ENCODE measurements around the gene PLEKHG5.

PLEKHG5 gene

GRCh38 chr1:6424619-6425593 lies 66.6 kb downstream of the PLEKHG5 start, which contains the start of gene ESPN:
TSS of gene ESPN (plus strand) at chr1:6424776. CDS start at chr1:6424956, 180 bp downstream.
- H3K18ac ChIP-seq (ENCODE audit: low read length): peak within 1 kb of the TSS; percentile 89
- H3K23ac ChIP-seq (ENCODE audit: low read depth, low read length, poor library complexity): peak within 1 kb of the TSS; percentile 90
- H3K27ac ChIP-seq (replicated peaks; ENCODE audit: low read length): no peak within 1 kb of the TSS
- H3K9me3 ChIP-seq (replicated peaks in 1 of 2; ENCODE audit: control insufficient read depth in 2 of 2, insufficient read depth in 1 of 2, low read depth in 1 of 2, low read length in 2 of 2): no peaks in the 10 kb centered on the region
- H3K4me1 ChIP-seq (ENCODE audit: control insufficient read depth in 2 of 2, insufficient read depth in 1 of 2, low read depth in 1 of 2, low read length in 2 of 2): peaks cover 5 to 8% of the 10 kb centered on the region in 2 donors
- no peak within 1 kb of the TSS for H4K8ac ChIP-seq (ENCODE audit: low read depth, low read length)
- peak within 1 kb of the TSS; percentile 76 for H2AK5ac ChIP-seq (ENCODE audit: low read depth, low read length)
- H3K4me3 ChIP-seq (ENCODE audit: low read length in 2 of 2): no peak within 1 kb of the TSS
- no CpG with 5 or more reads among the region's 99 CpGs for WGBS, 2 donors (ENCODE audit: extremely low coverage in 2 of 2, insufficient read length in 2 of 2, insufficient replicate concordance in 1 of 2)
- no peaks in the 10 kb centered on the region for H3K36me3 ChIP-seq (replicated peaks in 1 of 2; ENCODE audit: control insufficient read depth in 2 of 2, insufficient read depth in 2 of 2, low read length in 2 of 2)
- H4K91ac ChIP-seq (ENCODE audit: low read depth, low read length, poor library complexity): no peak within 1 kb of the TSS
- H3K79me1 ChIP-seq (ENCODE audit: low read depth, low read length): peaks cover 2% of the 10 kb centered on the region
- peak within 1 kb of the TSS; percentile 73 for H3K14ac ChIP-seq (ENCODE audit: low read length)
- DNase-seq (ENCODE audit: low spot score): no peak
- peak within 1 kb of the TSS; percentile 66 for H3K9ac ChIP-seq (ENCODE audit: low read depth, low read length, poor library complexity)
- peak within 1 kb of the TSS; percentile 43 for H2BK12ac ChIP-seq (ENCODE audit: low read length)
- H3K4ac ChIP-seq (ENCODE audit: low read length): no peak within 1 kb of the TSS
- peak within 1 kb of the TSS; percentile 56 for H3K4me2 ChIP-seq (ENCODE audit: insufficient read depth, low read length, poor library complexity, severe bottlenecking)
- no peak within 1 kb of the TSS for H2BK5ac ChIP-seq (ENCODE audit: low read length)
- peak within 1 kb of the TSS; percentile 94 for H2BK15ac ChIP-seq (ENCODE audit: low read length)
- peak within 1 kb of the TSS; percentile 45 for H2AFZ ChIP-seq (ENCODE audit: low read length)
- peaks cover 33 to 89% (median 64%) of the 10 kb centered on the region in 3 experiments for H3K27me3 ChIP-seq (ENCODE audit: control insufficient read depth in 3 of 3, insufficient read depth in 3 of 3, low read depth in 1 of 3, low read length in 3 of 3)
- peak within 1 kb of the TSS; percentile 16 for H2BK120ac ChIP-seq (ENCODE audit: low read depth, low read length)

GRCh38 chr1:6424000-6424565 lies 67.4 kb downstream of the PLEKHG5 start:
- Histone ChIP-seq H3K4me3 (ENCODE audit: low read length in 2 of 2) (no peak overlapping the region), H2AFZ (ENCODE audit: low read length) (peak overlapping the region; percentile 28), H3K9me3 (replicated peaks in 1 of 2; ENCODE audit: control insufficient read depth in 2 of 2, insufficient read depth in 1 of 2, low read depth in 1 of 2, low read length in 2 of 2) (no peaks in the 10 kb centered on the region), H4K91ac (ENCODE audit: low read depth, low read length, poor library complexity) (no peak overlapping the region), H3K36me3 (replicated peaks in 1 of 2; ENCODE audit: control insufficient read depth in 2 of 2, insufficient read depth in 2 of 2, low read length in 2 of 2) (no peaks in the 10 kb centered on the region), H3K79me1 (ENCODE audit: low read depth, low read length) (peaks cover 2% of the 10 kb centered on the region), H3K14ac (ENCODE audit: low read length) (no peak overlapping the region), H4K8ac (ENCODE audit: low read depth, low read length) (no peak overlapping the region), H3K27me3 (ENCODE audit: control insufficient read depth in 3 of 3, insufficient read depth in 3 of 3, low read depth in 1 of 3, low read length in 3 of 3) (peaks cover 37 to 91% (median 72%) of the 10 kb centered on the region in 3 experiments), H3K23ac (ENCODE audit: low read depth, low read length, poor library complexity) (peak overlapping the region; percentile 68), H2BK12ac (ENCODE audit: low read length) (no peak overlapping the region), H3K27ac (replicated peaks; ENCODE audit: low read length) (no peak overlapping the region), H3K9ac (ENCODE audit: low read depth, low read length, poor library complexity) (no peak overlapping the region), H2BK120ac (ENCODE audit: low read depth, low read length) (peak overlapping the region; percentile 16), H2BK15ac (ENCODE audit: low read length) (peak overlapping the region; percentile 94), H3K4me2 (ENCODE audit: insufficient read depth, low read length, poor library complexity, severe bottlenecking) (no peak overlapping the region), H3K18ac (ENCODE audit: low read length) (peak overlapping the region; percentile 89), H2AK5ac (ENCODE audit: low read depth, low read length) (peak overlapping the region; percentile 76), H3K4ac (ENCODE audit: low read length) (no peak overlapping the region), H2BK5ac (ENCODE audit: low read length) (no peak overlapping the region), H3K4me1 (ENCODE audit: control insufficient read depth in 2 of 2, insufficient read depth in 1 of 2, low read depth in 1 of 2, low read length in 2 of 2) (peaks cover 6 to 7% of the 10 kb centered on the region in 2 donors)
- WGBS, 2 donors (ENCODE audit: extremely low coverage in 2 of 2, insufficient read length in 2 of 2, insufficient replicate concordance in 1 of 2): no CpG with 5 or more reads among the region's 35 CpGs
- DNase-seq (ENCODE audit: low spot score): no peak

- Histone ChIP-seq H3K4ac (ENCODE audit: low read length) (peak overlapping the region; percentile 57), H2BK5ac (ENCODE audit: low read length) (no peak overlapping the region), H3K18ac (ENCODE audit: low read length) (peak overlapping the region; percentile 89), H3K79me1 (ENCODE audit: low read depth, low read length) (peaks cover 2% of the 10 kb centered on the region), H3K14ac (ENCODE audit: low read length) (no peak overlapping the region), H3K27ac (replicated peaks; ENCODE audit: low read length) (no peak overlapping the region), H3K36me3 (replicated peaks in 1 of 2; ENCODE audit: control insufficient read depth in 2 of 2, insufficient read depth in 2 of 2, low read length in 2 of 2) (no peaks in the 10 kb centered on the region), H2BK12ac (ENCODE audit: low read length) (peak overlapping the region; percentile 85), H3K27me3 (ENCODE audit: control insufficient read depth in 3 of 3, insufficient read depth in 3 of 3, low read depth in 1 of 3, low read length in 3 of 3) (peaks cover 44 to 97% (median 79%) of the 10 kb centered on the region in 3 experiments), H2AFZ (ENCODE audit: low read length) (peak overlapping the region; percentile 28), H3K4me1 (ENCODE audit: control insufficient read depth in 2 of 2, insufficient read depth in 1 of 2, low read depth in 1 of 2, low read length in 2 of 2) (peaks cover 6 to 7% of the 10 kb centered on the region in 2 donors), H2BK15ac (ENCODE audit: low read length) (peak overlapping the region; percentile 94), H4K91ac (ENCODE audit: low read depth, low read length, poor library complexity) (no peak overlapping the region), H4K8ac (ENCODE audit: low read depth, low read length) (no peak overlapping the region), H2AK5ac (ENCODE audit: low read depth, low read length) (peak overlapping the region; percentile 76), H3K9me3 (replicated peaks in 1 of 2; ENCODE audit: control insufficient read depth in 2 of 2, insufficient read depth in 1 of 2, low read depth in 1 of 2, low read length in 2 of 2) (no peaks in the 10 kb centered on the region), H3K4me3 (ENCODE audit: low read length in 2 of 2) (no peak overlapping the region), H2BK120ac (ENCODE audit: low read depth, low read length) (no peak overlapping the region), H3K9ac (ENCODE audit: low read depth, low read length, poor library complexity) (peak overlapping the region; percentile 66), H3K4me2 (ENCODE audit: insufficient read depth, low read length, poor library complexity, severe bottlenecking) (peak overlapping the region; percentile 14), H3K23ac (ENCODE audit: low read depth, low read length, poor library complexity) (peak overlapping the region; percentile 29)
- no CpG with 5 or more reads among the region's 24 CpGs for WGBS, 2 donors (ENCODE audit: extremely low coverage in 2 of 2, insufficient read length in 2 of 2, insufficient replicate concordance in 1 of 2)
- DNase-seq (ENCODE audit: low spot score): no peak
Measured at GRCh38 chr1:6423321-6423999, 68.0 kb downstream of the PLEKHG5 start.

All from neuronal stem cell (in vitro differentiated cells).